GM03348 (cell line): ENCODE results near the gene BTG2.
A peak's percentile ranks its signal among the peaks of the same experiment; 100 is the strongest.

Experiments used
- DNase-seq: peaks from one replicate; pipeline ENCODE4 v3.0.0; 2012; ENCODE audit warnings: low spot score

Gene BTG2

GRCh38 chr1:203317429-203318228, 12.3 kb downstream of the BTG2 start:
- DNase-seq, result no peak

DNA sequence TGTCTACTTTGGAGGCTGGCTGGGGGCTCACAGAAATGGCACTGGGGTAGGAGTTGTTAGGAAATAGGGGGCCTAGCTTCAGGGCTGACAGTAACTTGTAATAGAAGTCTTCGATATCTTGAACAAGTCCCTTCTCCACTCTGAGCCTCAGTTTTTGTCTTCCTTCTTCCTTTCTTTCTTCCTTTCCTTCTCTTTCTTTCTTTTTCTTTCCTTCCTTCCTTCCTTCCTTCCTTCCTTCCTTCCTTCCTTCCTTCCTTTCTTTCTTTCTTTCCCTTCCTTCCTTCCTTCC, 12.9 kb downstream of the BTG2 start:
- no peak for DNase-seq

GRCh38 chr1:203320591-203321272, 15.4 kb downstream of the BTG2 start:
- peak; percentile 42 for DNase-seq

DNA sequence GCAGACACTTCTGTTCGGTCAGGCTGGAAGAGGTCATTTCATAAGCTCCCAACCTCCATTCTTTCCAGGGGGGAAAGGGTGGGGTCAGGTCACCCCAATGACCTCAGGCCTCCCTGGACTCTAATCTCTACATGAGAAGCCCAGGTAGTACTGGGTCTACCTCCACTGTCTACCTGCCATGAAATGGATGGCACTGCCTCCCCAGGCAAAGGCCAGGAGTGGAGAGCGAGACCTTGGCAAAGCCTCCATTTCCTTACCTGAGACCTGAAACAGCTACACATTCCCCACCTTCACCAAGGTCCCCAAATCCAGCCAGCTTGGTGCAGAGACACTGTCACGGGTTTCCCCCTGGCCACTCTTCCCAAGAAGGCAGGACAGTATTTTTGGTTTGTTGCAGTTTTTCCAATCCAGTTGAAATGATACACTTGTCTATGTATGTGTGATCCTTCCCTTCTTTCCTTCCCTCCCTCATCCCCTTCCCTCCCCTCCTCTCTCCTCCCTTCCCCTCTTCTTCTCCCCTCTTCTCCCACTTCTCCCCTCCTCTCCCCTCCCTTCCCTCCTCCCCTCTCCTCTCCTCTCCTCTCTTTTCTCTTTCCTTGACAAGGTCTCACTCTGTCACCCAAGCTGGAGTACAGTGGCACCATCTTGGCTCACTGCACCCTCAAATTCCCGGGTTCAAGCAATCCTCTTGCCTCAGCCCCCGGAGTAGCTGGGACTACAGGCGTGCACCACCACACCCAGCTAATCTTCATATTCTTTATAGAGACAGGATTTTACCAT, 16.1 kb downstream of the BTG2 start:
- no peak for DNase-seq

DNA sequence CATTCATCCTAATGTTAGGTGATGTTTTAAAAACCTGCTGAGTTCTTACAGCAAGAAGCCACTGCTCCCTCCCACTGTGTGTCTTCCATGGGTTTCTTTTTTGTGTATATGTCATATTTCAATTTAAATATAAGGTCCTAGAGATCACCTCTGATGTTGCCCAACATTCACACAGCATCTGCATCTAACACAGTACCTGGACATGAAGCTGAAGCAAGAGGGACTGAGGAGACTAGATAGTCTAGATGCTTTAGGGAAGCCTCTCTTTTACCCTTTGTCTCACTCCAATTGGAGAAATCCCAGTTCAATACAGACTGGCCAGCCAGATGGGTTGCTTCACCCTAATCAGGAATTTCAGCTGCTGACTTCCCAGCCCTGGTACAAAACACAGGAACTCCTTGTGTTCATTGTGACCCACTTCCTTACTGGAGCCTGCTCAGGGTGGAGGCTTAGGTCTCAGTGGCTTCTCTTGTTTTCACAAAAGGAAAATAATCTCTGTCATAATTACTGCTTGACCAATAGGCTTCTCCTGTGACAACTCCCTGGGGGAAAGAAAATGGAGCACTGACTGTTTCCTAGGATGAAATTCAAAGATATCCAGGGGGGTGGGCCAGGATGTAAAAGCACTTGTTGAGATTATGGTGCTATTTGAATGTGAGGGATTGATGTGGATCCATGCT, 17.3 kb downstream of the BTG2 start:
- no peak for DNase-seq

GRCh38 chr1:203323587-203323986, 18.3 kb downstream of the BTG2 start:
- no peak for DNase-seq

DNA sequence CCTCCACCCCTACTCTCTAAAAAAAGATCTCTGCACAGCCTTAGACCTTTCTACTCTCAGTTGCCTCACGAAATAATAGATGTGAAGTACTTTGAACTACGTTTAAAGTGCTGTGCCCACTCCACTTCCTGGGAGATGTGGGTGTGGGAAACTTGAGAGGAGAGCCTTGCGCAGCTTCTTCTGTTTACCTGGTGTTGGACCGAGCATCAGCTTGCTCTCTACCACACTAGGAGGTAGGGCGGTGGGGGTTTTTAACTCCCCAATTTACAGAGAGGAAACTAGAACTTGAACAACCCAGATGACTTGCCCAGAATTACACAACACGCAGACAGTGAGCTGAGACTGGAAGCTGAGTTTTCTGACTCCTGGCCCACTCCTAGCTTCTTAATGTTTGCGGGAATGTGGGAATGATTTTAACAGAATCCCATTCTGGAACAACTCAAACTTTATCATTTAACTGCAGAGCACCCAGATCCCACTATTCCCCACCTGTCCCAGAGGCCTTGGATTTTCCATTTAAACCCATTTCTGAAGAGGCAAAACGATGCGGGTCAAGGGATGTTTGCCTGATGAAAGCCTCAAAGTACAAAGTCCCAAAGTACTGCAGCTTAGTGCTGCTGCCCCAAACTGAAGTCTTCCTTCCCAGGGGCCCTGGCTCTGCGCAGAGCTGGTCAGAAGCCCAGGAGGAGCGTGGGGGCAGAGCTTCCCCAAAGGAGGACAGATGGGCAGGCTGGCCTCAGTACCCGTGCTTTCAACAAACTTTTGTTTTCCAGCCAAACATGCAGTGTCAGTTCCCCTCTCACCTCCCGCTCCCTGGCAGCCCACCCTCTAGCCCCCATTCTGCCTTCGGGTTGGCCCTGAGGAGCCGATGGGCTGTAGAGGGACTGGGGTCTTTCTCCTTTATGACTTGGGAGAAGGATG, 19.0 kb downstream of the BTG2 start:
- no peak for DNase-seq

DNA sequence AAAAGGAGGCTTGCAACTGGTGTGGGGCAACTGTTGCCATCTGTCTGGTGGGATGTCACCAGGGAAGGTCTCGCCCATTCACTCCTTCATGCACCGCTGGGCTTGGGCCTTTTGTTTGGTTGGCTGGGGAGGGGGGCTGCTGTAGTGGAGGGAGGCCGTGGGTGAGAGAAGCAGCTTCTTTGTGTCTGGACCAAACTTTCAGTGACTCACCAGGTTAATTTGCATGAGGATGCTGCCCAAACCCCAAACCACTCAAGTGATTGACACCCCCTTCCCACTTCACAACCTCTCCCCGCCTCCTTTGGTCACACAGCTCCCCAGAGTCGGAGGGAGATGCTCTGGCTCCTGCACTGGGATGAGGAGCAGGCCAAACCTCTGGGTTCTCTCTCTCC, 19.7 kb downstream of the BTG2 start:
- no peak for DNase-seq

- DNase-seq, result no peak
Measured at GRCh38 chr1:203325418-203326091, 20.2 kb downstream of the BTG2 start.

- DNase-seq, result peak; percentile 98
Measured at GRCh38 chr1:203326830-203327683, 21.7 kb downstream of the BTG2 start.

DNA sequence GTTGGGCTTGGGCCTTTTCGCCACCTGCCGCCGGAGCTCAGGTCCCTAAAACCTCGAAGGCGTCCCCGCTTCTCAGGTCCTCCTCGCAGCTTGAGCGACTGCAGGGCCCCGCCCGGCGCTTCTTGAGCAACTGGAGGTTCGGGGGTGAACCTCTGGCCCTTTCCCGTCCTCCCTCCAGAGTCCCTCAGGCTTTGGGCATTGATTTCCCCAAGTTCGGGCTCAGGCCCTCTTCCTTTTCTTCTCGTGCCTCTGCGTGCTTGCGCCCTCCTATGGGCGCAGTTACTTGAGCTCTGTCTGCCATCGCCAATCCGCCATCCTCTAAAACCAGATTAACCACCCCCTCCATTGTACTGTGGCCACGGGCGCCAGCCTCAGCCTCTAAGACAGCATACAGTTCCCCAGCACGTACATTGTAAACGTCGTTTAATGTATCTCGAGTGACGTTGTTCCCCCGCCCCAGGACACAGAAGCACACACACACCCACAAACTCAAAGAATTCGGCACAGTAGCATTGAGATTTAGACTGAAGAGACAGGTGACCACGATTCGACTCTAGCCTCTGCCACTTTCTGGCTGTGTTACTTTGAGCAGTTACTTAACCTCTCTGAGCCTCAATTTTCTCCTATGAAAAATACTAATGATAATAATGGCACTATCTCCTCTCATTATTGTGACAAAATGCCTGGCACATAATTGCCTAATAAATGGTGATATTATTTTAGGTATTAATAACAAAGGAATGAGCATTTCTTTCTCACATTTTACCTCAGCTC, 22.6 kb downstream of the BTG2 start:
- DNase-seq, result peak; percentile 76

- no peak for DNase-seq
Measured at GRCh38 chr1:203328714-203329122, 23.4 kb downstream of the BTG2 start.

DNA sequence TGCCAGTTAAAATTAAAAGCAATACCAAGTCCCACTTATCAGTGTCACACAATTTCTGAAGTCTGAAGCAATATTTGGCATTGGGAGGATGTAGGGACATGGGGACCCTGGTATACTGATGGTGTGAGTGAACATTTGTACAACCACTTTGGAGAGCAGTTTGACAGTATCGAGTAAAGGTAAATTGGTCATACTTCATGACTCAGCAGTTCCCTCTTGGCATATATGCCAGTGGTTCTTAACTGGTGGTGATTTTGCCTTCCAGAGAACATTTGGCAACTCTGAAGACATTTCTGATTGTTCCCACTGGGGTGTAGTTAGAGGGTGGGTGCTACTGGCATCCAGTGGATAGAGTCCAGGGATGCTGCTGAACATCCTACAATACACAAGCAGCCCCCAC, 25.9 kb downstream of the BTG2 start:
- DNase-seq, result no peak

GRCh38 chr1:203335503-203335902, 30.2 kb downstream of the BTG2 start:
- no peak for DNase-seq

GRCh38 chr1:203336097-203336496, 30.8 kb downstream of the BTG2 start:
- no peak for DNase-seq

- peak; percentile 84 for DNase-seq
Measured at GRCh38 chr1:203338335-203339036, 33.2 kb downstream of the BTG2 start.

GRCh38 chr1:203340112-203340790, 34.9 kb downstream of the BTG2 start:
- DNase-seq, result peak; percentile 89
